HEK293 (cell line): ENCODE data around the gene INPP5F.

Source experiments
- CTCF ChIP-seq: fragments of 450-650 bp; formaldehyde crosslinking; IDR thresholded peaks from 2 replicates; pipeline ENCODE4 v1.5.1; 2016; ENCODE audit warnings: missing biosample characterization, missing genetic modification characterization
- KLF9 ChIP-seq: fragments of 450-650 bp; formaldehyde crosslinking; IDR thresholded peaks from 2 replicates; pipeline ENCODE4 v1.5.1; 2016; ENCODE audit warnings: missing biosample characterization, missing genetic modification characterization, low read depth
- PRDM10 ChIP-seq: fragments of 450-650 bp; formaldehyde crosslinking; IDR thresholded peaks from 2 replicates; pipeline ENCODE4 v1.5.1; 2016; ENCODE audit warnings: missing biosample characterization, missing genetic modification characterization
- TRIM28 ChIP-seq: IDR thresholded peaks from 2 replicates; pipeline ENCODE4 v1.6.1; 2011; ENCODE audit warnings: low read length, control low read depth, borderline replicate concordance
- ZBTB7A ChIP-seq: fragments of 450-650 bp; formaldehyde crosslinking; IDR thresholded peaks from 2 replicates; pipeline ENCODE4 v1.5.1; 2016; ENCODE audit warnings: low read depth, missing biosample characterization, missing genetic modification characterization
- ZNF2 ChIP-seq: fragments of 450-650 bp; formaldehyde crosslinking; IDR thresholded peaks from 2 replicates; pipeline ENCODE4 v1.5.1; 2016; ENCODE audit warnings: missing biosample characterization, missing genetic modification characterization
- ZNF211 ChIP-seq: fragments of 450-650 bp; formaldehyde crosslinking; IDR thresholded peaks from 2 replicates; pipeline ENCODE4 v1.5.1; 2016; ENCODE audit warnings: low read depth, missing biosample characterization, missing genetic modification characterization
- ZNF24 ChIP-seq: fragments of 450-650 bp; formaldehyde crosslinking; IDR thresholded peaks from 2 replicates; pipeline ENCODE4 v1.5.1; 2016; ENCODE audit warnings: missing biosample characterization, missing genetic modification characterization
- ZNF416 ChIP-seq: fragments of 450-650 bp; formaldehyde crosslinking; IDR thresholded peaks from 2 replicates; pipeline ENCODE4 v1.5.1; 2016; ENCODE audit warnings: missing biosample characterization, missing genetic modification characterization
- ZNF488 ChIP-seq: fragments of 450-650 bp; formaldehyde crosslinking; IDR thresholded peaks from 2 replicates; pipeline ENCODE4 v1.5.1; 2016; ENCODE audit warnings: missing biosample characterization, missing genetic modification characterization
- ZNF585B ChIP-seq: fragments of 450-650 bp; formaldehyde crosslinking; IDR thresholded peaks from 2 replicates; pipeline ENCODE4 v1.5.1; 2016; ENCODE audit warnings: missing biosample characterization, missing genetic modification characterization
- ZNF660 ChIP-seq: fragments of 450-650 bp; IDR thresholded peaks from 2 replicates; pipeline ENCODE4 v1.5.1; 2018; ENCODE audit warnings: missing biosample characterization, mild to moderate bottlenecking, missing genetic modification characterization
- TF ChIP-seq, protein P1 (sequence below): fragments of 450-650 bp; formaldehyde crosslinking; IDR thresholded peaks from 2 replicates; pipeline ENCODE4 v1.5.1; 2017; ENCODE audit warnings: missing biosample characterization, missing genetic modification characterization

- TF ChIP-seq CTCF (tag by site-specific recombination) (no peak), ZNF2 (no peak), ZNF585B (tag by site-specific recombination) (no peak), KLF9 (tag by site-specific recombination) (no peak), ZNF211 (tag by site-specific recombination) (no peak), TRIM28 (no peak), PRDM10 (tag by site-specific recombination) (no peak), ZNF488 (tag by site-specific recombination) (no peak), ZBTB7A (tag by site-specific recombination) (no peak), ZNF416 (tag by site-specific recombination) (no peak), ZNF660 (tag by site-specific recombination) (no peak), ZNF24 (tag by site-specific recombination) (no peak)
- TF ChIP-seq, protein P1, sequence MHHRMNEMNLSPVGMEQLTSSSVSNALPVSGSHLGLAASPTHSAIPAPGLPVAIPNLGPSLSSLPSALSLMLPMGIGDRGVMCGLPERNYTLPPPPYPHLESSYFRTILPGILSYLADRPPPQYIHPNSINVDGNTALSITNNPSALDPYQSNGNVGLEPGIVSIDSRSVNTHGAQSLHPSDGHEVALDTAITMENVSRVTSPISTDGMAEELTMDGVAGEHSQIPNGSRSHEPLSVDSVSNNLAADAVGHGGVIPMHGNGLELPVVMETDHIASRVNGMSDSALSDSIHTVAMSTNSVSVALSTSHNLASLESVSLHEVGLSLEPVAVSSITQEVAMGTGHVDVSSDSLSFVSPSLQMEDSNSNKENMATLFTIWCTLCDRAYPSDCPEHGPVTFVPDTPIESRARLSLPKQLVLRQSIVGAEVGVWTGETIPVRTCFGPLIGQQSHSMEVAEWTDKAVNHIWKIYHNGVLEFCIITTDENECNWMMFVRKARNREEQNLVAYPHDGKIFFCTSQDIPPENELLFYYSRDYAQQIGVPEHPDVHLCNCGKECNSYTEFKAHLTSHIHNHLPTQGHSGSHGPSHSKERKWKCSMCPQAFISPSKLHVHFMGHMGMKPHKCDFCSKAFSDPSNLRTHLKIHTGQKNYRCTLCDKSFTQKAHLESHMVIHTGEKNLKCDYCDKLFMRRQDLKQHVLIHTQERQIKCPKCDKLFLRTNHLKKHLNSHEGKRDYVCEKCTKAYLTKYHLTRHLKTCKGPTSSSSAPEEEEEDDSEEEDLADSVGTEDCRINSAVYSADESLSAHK (tag by site-specific recombination) = no peak
Measured at GRCh38 chr10:119812684-119813083, 86.8 kb downstream of the INPP5F start.
